GM12864 (cell line): ENCODE measurements around the gene NFKB1.

Experiments used
- DNase-seq: peaks from one replicate; pipeline ENCODE4 v3.0.0-alpha.2; 2011; ENCODE audit warnings: low read depth
- H3K4me3 ChIP-seq: 2 replicates; pipeline ENCODE4 v1.5.1; 2011; ENCODE audit warnings: mild to moderate bottlenecking, low read depth, low read length, control low read depth
- TF ChIP-seq, protein P1 (sequence below): IDR thresholded peaks from 2 replicates; pipeline ENCODE4 v1.5.1; 2011; ENCODE audit warnings: low read depth, mild to moderate bottlenecking, moderate library complexity, low read length, control low read depth, inconsistent platforms; ENCODE audit errors: missing control alignments

The NFKB1 gene

DNA sequence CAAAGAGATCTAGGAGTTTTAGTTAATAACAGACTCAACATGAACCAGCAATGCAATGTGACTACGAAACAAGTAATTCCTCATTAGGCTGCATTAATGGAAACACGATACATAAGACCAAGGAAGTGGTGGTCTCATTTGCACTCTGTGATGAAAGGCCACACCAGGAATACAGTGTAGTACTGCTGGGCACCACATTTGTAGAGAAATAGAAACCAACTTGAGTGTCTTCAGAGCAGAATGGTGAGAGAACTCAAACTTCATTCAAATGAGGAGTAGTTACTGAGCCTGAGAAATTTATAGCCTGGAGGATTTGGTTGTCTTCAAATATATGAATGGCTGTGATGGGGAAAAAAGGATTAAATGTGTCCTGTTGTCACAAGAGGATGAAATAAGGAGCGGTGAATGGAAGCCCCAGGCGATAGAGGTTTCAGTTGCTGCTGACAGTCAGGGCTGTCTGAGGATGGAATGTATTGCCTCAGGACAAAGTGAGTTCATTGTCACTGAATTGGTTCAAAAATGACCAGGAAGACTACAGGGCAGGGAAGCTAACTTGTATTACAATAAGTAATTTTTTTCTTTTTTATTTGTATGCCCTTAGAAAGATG is 50.9 kb downstream of the NFKB1 start:
- no peak overlapping the region for H3K4me3 ChIP-seq
- TF ChIP-seq, protein P1, sequence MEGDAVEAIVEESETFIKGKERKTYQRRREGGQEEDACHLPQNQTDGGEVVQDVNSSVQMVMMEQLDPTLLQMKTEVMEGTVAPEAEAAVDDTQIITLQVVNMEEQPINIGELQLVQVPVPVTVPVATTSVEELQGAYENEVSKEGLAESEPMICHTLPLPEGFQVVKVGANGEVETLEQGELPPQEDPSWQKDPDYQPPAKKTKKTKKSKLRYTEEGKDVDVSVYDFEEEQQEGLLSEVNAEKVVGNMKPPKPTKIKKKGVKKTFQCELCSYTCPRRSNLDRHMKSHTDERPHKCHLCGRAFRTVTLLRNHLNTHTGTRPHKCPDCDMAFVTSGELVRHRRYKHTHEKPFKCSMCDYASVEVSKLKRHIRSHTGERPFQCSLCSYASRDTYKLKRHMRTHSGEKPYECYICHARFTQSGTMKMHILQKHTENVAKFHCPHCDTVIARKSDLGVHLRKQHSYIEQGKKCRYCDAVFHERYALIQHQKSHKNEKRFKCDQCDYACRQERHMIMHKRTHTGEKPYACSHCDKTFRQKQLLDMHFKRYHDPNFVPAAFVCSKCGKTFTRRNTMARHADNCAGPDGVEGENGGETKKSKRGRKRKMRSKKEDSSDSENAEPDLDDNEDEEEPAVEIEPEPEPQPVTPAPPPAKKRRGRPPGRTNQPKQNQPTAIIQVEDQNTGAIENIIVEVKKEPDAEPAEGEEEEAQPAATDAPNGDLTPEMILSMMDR, result no peak
- no peak for DNase-seq

DNA sequence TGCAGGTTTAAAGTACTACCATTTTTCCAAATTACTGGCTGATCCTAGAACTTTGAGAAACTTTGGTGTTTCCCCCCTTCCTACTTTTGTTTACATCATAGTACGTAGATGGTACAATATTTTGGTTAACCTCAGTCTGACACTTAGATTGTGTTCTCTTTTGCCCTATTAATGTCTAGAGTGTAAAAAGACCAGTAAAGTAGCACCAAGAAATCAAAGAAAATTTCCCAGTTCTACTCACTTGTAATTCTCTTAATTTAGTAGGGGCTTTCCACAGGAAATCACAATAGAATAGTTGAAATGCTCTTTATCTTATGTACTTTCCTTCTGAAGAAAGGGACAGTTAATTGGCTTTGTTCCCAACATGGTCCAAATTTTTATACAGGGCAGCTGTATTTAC is 51.6 kb downstream of the NFKB1 start:
- DNase-seq, result no peak
- TF ChIP-seq, protein P1, result no peak
- no peak overlapping the region for H3K4me3 ChIP-seq

DNA sequence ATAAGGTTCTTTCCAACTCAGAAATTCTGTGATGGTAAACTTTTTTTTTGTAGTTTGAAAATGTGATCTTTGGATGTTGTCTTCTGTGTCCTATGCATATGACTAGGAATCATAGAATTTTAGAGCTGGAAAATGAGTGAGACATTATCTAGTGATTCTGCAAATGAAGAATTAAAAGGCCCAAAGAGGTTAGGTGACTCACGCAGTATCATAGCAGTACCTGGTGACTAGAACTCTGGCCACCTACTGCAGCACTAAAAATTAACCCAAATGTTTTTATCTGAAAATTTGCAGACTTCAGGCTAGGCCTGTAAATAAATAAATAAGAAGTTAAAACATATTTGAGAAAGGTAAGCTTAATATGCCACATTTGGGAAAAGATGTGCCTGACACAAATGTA is 52.8 kb downstream of the NFKB1 start:
- TF ChIP-seq, protein P1, result no peak
- DNase-seq, result no peak
- no peak overlapping the region for H3K4me3 ChIP-seq

- no peak overlapping the region for H3K4me3 ChIP-seq
- no peak for DNase-seq
- TF ChIP-seq, protein P1, result no peak
Measured at GRCh38 chr4:102554482-102554881, 53.3 kb downstream of the NFKB1 start.

GRCh38 chr4:102554992-102555391 is 53.8 kb downstream of the NFKB1 start:
- no peak for DNase-seq
- no peak overlapping the region for H3K4me3 ChIP-seq
- TF ChIP-seq, protein P1, result no peak

DNA sequence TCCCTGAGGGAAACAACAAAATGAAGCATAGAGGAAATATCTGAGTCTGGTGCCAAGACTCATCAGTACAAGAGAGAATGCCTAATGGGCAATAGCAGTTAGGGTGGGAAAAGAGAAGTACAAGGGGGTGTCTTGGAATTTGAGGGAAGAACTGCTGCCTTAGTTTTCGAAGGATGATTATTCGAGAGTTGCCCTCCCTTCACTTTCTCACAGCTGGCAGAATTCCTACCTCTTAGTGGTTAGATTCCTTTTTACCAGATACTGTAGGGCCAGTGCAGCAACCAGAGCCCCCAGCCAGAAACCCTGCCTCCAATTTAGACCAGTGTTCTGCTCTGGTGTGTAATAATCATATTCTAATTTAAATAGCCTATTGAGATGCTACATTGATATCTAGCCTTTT is 56.5 kb downstream of the NFKB1 start:
- TF ChIP-seq, protein P1, result no peak
- no peak for DNase-seq
- no peak overlapping the region for H3K4me3 ChIP-seq

DNA sequence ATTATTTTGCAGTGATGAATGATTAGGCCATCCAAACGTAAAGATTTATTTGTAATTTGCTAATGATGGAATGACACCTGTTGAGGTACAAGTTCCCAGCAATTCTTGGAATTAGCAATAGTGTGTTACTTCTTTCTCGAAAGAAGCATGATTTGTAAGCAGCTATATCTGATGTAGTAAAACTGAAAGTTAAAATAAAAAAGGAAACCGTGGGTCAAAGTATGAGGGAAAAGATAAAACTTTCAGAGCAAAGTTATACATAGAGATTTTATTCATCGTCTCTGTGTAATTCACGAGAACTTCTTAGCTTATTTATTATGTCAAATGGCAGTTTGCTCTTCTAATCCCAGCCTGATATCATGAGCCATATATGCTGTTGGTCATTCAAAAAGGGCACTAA is 59.0 kb downstream of the NFKB1 start:
- TF ChIP-seq, protein P1, result no peak
- no peak for DNase-seq
- H3K4me3 ChIP-seq, result no peak overlapping the region
